Measurements from ENCODE around the gene LYRM7.

The LYRM7 gene

DNA sequence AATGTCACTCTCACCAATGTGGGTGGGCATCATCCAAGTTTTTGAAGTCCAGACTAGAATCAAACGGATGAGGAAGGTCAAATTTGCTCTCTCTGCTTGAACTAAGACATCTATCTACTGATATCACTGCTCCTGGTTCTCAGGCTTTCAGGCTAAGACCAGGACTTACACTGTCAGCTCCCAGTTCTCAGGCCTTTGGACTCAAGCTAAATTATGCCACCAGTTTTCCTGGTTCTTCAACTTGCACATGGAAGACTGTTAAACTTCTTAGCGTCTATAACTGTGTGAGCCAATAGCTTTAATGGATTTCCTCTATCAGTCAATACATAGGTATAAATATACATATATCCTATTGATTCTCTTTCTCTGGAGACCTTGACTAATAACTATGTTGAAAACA lies 35.3 kb downstream of the LYRM7 start:
- H3K4me1 ChIP-seq (ENCODE audit: control insufficient read depth, insufficient read depth, low read length): peaks cover 23% of the 10 kb centered on the region
- H3K27me3 ChIP-seq (ENCODE audit: control insufficient read depth, insufficient read depth, low read length): no peaks in the 10 kb centered on the region
- no peak overlapping the region for H3K27ac ChIP-seq (ENCODE audit: low read depth, low read length)
- H3K9ac ChIP-seq (ENCODE audit: low read depth, low read length): no peak overlapping the region
- H3K4me3 ChIP-seq (ENCODE audit: low read depth, low read length): no peak overlapping the region
- no peaks in the 10 kb centered on the region for H3K36me3 ChIP-seq (ENCODE audit: control insufficient read depth, insufficient read depth, low read length)
- H3K9me3 ChIP-seq (ENCODE audit: control insufficient read depth, insufficient read depth, low read length): no peaks in the 10 kb centered on the region

DNA sequence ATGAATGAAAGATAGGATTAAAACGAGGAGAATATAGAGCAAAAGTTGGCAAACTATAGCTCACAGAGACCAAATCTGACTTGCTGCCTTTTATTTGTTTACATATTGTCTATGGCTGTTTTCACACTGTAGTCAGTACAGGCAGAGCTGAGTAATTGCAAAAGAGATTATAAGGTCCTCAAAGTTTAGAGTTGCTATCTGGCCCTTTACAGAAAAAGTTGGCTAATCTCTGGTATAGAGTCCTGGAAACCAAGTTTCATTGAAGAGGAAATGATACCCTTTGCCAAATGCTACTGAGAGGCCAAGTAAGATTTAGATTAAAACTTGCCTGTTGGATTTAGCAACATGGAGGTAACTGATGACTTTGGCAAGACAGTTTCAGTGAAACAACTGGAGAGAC lies 36.0 kb downstream of the LYRM7 start:
- H3K27ac ChIP-seq (ENCODE audit: low read depth, low read length): no peak overlapping the region
- no peaks in the 10 kb centered on the region for H3K9me3 ChIP-seq (ENCODE audit: control insufficient read depth, insufficient read depth, low read length)
- H3K27me3 ChIP-seq (ENCODE audit: control insufficient read depth, insufficient read depth, low read length): no peaks in the 10 kb centered on the region

DNA sequence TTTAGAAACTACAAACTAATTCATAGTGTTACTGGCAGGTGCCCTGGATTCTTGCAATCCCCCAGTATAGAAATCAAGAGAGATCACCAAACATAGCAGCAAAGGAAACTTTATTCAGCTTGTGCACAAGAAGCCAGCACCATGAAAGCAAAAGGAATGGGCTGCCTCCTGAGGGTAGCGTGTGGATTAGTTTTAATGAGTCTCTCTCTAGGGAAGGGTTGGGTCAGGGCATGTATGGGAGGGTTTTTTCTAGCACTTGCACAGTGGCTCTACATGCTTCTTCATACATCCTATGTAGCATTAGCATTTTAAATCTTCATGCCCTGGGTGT lies 38.4 kb downstream of the LYRM7 start:
- Histone ChIP-seq H3K9me3 (ENCODE audit: control insufficient read depth, insufficient read depth, low read length) (no peaks in the 10 kb centered on the region), H3K27me3 (ENCODE audit: control insufficient read depth, insufficient read depth, low read length) (no peaks in the 10 kb centered on the region), H3K9ac (ENCODE audit: low read depth, low read length) (no peak overlapping the region), H3K4me1 (ENCODE audit: control insufficient read depth, insufficient read depth, low read length) (peaks cover 23% of the 10 kb centered on the region), H3K4me3 (ENCODE audit: low read depth, low read length) (no peak overlapping the region), H3K36me3 (ENCODE audit: control insufficient read depth, insufficient read depth, low read length) (no peaks in the 10 kb centered on the region), H3K27ac (ENCODE audit: low read depth, low read length) (no peak overlapping the region)

More for the DNA sequence above, 36.0 kb downstream of the LYRM7 start:
- H3K4me3 ChIP-seq (ENCODE audit: low read depth, low read length): no peak overlapping the region
- no peaks in the 10 kb centered on the region for H3K36me3 ChIP-seq (ENCODE audit: control insufficient read depth, insufficient read depth, low read length)
- peaks cover 23% of the 10 kb centered on the region for H3K4me1 ChIP-seq (ENCODE audit: control insufficient read depth, insufficient read depth, low read length)
- no peak overlapping the region for H3K9ac ChIP-seq (ENCODE audit: low read depth, low read length)

DNA sequence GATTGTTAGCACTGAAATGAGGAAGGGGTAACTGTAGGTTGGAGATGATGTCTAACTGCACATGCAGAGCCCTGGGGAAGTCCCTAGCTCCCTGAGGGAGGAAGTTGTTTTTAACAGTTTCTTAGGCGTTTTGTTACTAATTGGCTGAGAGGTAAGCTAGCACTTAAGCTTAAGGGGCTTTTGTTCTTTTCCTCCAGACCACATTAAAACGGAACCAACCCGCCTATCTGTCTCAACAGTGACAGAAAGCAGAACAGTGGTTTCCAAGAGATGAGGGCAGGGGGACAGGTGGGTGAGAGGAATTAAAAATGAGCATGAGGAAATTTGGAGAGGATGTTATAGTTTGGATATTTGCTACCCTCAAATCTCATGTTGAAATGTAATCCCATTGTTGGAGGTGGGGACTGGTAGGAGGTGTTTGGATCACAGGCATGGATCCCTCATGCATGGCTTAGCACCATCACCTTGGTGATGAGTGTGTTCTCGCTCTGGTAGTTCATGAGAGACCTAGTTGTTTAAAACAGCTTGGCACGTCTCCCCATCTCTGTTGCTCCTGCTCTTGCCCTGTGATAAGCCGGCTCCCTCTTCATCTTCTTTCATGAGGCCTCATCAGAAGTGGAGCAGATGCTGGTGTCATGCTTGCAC lies 38.9 kb downstream of the LYRM7 start:
- Histone ChIP-seq H3K4me1 (ENCODE audit: control insufficient read depth, insufficient read depth, low read length) (peaks cover 23% of the 10 kb centered on the region), H3K27ac (ENCODE audit: low read depth, low read length) (no peak overlapping the region), H3K36me3 (ENCODE audit: control insufficient read depth, insufficient read depth, low read length) (no peaks in the 10 kb centered on the region), H3K4me3 (ENCODE audit: low read depth, low read length) (no peak overlapping the region), H3K9ac (ENCODE audit: low read depth, low read length) (no peak overlapping the region), H3K9me3 (ENCODE audit: control insufficient read depth, insufficient read depth, low read length) (no peaks in the 10 kb centered on the region), H3K27me3 (ENCODE audit: control insufficient read depth, insufficient read depth, low read length) (no peaks in the 10 kb centered on the region)

DNA sequence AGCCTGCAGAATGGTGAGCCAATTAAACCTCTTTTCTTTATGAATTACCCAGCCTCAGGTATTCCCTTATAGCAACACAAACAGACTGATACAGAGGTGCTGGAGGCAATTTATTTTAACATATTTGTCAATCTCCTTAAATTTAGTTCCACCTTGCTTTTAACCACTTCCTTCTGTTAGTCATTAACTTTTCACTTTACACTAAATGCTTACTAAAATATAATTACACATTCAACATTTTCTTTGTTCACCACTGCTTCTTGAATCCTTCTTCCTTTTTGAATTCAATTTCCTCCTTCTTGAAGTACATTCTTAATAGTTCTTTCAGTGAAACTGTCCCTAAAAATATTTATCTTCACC lies 39.4 kb downstream of the LYRM7 start:
- H3K4me3 ChIP-seq (ENCODE audit: low read depth, low read length): no peak overlapping the region
- peaks cover 23% of the 10 kb centered on the region for H3K4me1 ChIP-seq (ENCODE audit: control insufficient read depth, insufficient read depth, low read length)
- no peaks in the 10 kb centered on the region for H3K27me3 ChIP-seq (ENCODE audit: control insufficient read depth, insufficient read depth, low read length)
- H3K9ac ChIP-seq (ENCODE audit: low read depth, low read length): no peak overlapping the region
- no peak overlapping the region for H3K27ac ChIP-seq (ENCODE audit: low read depth, low read length)
- H3K36me3 ChIP-seq (ENCODE audit: control insufficient read depth, insufficient read depth, low read length): no peaks in the 10 kb centered on the region
- no peaks in the 10 kb centered on the region for H3K9me3 ChIP-seq (ENCODE audit: control insufficient read depth, insufficient read depth, low read length)

DNA sequence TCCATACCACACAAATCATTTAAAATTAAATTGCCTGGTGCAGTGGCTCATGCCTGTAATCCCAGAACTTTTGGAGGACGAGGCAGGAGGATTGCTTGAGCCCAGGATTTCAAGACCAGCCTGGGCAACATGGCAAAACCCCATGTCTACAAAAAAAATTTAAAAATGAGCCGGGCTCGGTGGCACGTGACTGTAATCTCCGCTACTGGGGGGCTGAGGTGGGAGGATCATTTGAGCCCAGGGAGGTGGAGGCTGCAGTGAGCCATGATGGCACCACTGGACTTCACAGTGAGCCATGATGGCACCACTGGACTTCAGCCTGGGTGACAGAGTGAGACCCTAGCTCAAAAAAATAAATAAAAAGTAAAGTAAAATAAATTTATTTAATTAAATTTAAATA lies 40.9 kb downstream of the LYRM7 start:
- H3K9ac ChIP-seq (ENCODE audit: low read depth, low read length): no peak overlapping the region
- no peak overlapping the region for H3K27ac ChIP-seq (ENCODE audit: low read depth, low read length)
- no peaks in the 10 kb centered on the region for H3K9me3 ChIP-seq (ENCODE audit: control insufficient read depth, insufficient read depth, low read length)
- no peak overlapping the region for H3K4me3 ChIP-seq (ENCODE audit: low read depth, low read length)
- H3K36me3 ChIP-seq (ENCODE audit: control insufficient read depth, insufficient read depth, low read length): no peaks in the 10 kb centered on the region
- no peaks in the 10 kb centered on the region for H3K27me3 ChIP-seq (ENCODE audit: control insufficient read depth, insufficient read depth, low read length)
- peaks cover 21% of the 10 kb centered on the region for H3K4me1 ChIP-seq (ENCODE audit: control insufficient read depth, insufficient read depth, low read length)

DNA sequence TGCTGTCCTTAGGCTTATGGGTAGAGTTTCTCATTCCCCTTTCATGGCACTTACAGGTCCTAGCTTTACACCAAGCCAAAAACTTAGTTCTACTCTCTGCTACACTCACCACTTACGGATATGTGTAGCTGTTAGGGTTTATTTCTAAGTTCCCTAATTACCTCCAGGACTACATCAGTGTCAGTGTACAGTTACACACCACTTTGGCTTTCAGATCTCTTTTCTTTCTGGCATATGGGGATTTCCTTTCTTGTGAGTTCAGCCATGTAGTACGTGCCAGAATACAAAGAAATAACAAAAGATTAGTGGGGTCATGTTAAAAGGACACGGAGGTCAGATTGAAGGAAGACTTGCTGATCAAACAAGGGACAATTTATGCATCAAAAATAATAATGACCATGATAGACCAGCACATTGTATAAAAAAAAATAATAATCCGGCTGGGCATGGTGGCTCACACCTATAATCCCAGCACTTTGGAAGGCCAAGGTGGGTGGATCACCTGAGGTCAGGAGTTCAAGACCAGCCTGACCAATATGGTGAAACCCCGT lies 41.8 kb downstream of the LYRM7 start:
- Histone ChIP-seq H3K27ac (ENCODE audit: low read depth, low read length) (no peak overlapping the region), H3K27me3 (ENCODE audit: control insufficient read depth, insufficient read depth, low read length) (no peaks in the 10 kb centered on the region), H3K9ac (ENCODE audit: low read depth, low read length) (no peak overlapping the region), H3K36me3 (ENCODE audit: control insufficient read depth, insufficient read depth, low read length) (no peaks in the 10 kb centered on the region), H3K9me3 (ENCODE audit: control insufficient read depth, insufficient read depth, low read length) (no peaks in the 10 kb centered on the region), H3K4me1 (ENCODE audit: control insufficient read depth, insufficient read depth, low read length) (peaks cover 13% of the 10 kb centered on the region), H3K4me3 (ENCODE audit: low read depth, low read length) (no peak overlapping the region)

DNA sequence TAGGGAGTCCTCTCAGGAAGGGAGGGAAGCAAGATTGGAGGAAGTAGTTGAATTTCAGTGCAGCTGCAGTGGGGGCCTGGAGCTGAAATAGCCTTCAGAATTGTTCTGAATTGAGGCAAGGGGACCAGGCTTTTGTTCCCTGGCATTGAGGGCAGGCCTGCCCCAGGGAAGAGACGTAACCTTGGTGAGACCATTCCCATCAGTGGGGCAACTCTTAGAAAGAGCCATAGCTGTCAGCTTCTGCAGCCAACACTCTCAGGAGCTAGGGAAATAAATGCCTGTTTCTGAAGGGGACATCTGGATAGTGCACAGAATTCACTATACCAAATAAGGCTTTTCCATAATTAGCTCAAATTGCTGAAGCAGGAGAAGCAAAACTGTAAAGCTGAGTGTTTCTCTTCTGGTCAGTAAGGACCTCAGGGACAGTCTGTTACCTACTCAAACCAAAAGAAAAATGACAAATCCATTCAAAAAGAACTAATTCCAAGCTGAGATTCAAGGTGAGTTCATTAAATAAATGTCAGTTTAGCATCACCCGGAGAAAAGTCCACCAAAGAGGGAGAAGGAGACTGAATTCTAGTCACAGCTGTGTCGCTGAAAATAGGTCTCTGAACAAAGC lies 44.0 kb downstream of the LYRM7 start:
- Histone ChIP-seq H3K9me3 (ENCODE audit: control insufficient read depth, insufficient read depth, low read length) (no peaks in the 10 kb centered on the region), H3K36me3 (ENCODE audit: control insufficient read depth, insufficient read depth, low read length) (no peaks in the 10 kb centered on the region), H3K9ac (ENCODE audit: low read depth, low read length) (no peak overlapping the region), H3K27ac (ENCODE audit: low read depth, low read length) (no peak overlapping the region), H3K4me1 (ENCODE audit: control insufficient read depth, insufficient read depth, low read length) (0 out of 2 replicates have a peak, but pooled peaks cover 1% of the 10 kb centered on the region), H3K4me3 (ENCODE audit: low read depth, low read length) (no peak overlapping the region), H3K27me3 (ENCODE audit: control insufficient read depth, insufficient read depth, low read length) (no peaks in the 10 kb centered on the region)

DNA sequence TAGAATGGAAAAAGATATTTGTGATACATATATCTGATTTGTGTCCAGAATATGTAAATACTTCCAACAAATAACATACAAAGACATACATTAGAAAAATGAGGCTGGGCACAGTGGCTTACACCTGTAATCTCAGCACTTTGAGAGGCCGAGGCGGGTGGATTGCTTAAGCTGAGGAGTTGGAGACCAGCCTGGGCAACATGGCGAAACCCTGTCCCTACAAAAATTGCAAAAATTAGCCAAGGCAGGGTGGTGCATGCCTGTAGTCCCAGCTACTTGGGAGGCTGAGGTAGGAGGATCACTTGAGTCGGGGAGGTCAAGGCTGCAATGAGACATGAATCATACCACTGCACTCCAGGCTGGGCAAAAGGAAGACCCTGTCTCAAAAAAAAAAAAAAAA lies 47.0 kb downstream of the LYRM7 start:
- no peak overlapping the region for H3K9ac ChIP-seq (ENCODE audit: low read depth, low read length)
- no peak overlapping the region for H3K4me3 ChIP-seq (ENCODE audit: low read depth, low read length)
- no peak overlapping the region for H3K27ac ChIP-seq (ENCODE audit: low read depth, low read length)
- H3K4me1 ChIP-seq (ENCODE audit: control insufficient read depth, insufficient read depth, low read length): no peaks in the 10 kb centered on the region
- no peaks in the 10 kb centered on the region for H3K27me3 ChIP-seq (ENCODE audit: control insufficient read depth, insufficient read depth, low read length)
- H3K9me3 ChIP-seq (ENCODE audit: control insufficient read depth, insufficient read depth, low read length): no peaks in the 10 kb centered on the region
- no peaks in the 10 kb centered on the region for H3K36me3 ChIP-seq (ENCODE audit: control insufficient read depth, insufficient read depth, low read length)

DNA sequence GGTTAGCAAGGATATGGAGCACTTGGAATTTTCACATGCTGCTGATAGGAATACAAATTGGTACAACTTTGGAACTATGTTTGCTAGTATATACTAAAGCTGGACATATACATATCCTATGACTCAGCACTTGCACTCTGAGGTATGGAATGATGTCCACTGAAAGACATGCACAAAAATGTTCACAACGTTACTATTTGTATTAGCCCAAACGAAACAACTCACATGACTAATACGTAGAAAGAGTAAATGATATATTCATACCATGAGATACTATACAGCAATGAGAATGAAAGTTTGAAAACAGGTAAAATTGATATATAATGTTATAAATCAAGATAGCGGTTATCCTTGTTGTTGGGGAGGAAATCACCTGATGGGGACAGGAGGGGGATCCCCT lies 47.6 kb downstream of the LYRM7 start:
- Histone ChIP-seq H3K9ac (ENCODE audit: low read depth, low read length) (no peak overlapping the region), H3K27ac (ENCODE audit: low read depth, low read length) (no peak overlapping the region), H3K27me3 (ENCODE audit: control insufficient read depth, insufficient read depth, low read length) (no peaks in the 10 kb centered on the region), H3K4me3 (ENCODE audit: low read depth, low read length) (no peak overlapping the region), H3K36me3 (ENCODE audit: control insufficient read depth, insufficient read depth, low read length) (no peaks in the 10 kb centered on the region), H3K4me1 (ENCODE audit: control insufficient read depth, insufficient read depth, low read length) (no peaks in the 10 kb centered on the region), H3K9me3 (ENCODE audit: control insufficient read depth, insufficient read depth, low read length) (no peaks in the 10 kb centered on the region)

DNA sequence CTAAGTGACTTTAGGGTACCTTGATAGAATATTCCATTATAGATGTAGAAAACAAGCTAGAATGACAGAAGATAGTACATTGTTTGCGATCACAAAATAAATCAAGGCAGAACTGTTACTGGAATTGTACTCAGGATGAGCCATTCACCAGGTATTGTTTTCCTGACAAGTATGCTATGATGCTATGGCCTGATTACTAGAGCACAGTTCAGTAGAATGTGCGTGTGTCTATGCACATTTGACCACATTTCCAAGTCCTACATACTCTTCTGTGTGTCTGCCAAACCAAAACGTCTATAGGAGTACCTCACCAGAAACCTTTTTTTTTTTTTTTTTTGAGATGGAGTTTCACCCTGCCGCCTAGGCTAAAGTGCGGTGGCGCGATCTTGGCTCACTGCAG lies 49.8 kb downstream of the LYRM7 start:
- Histone ChIP-seq H3K4me1 (ENCODE audit: control insufficient read depth, insufficient read depth, low read length) (no peaks in the 10 kb centered on the region), H3K27ac (ENCODE audit: low read depth, low read length) (no peak overlapping the region), H3K27me3 (ENCODE audit: control insufficient read depth, insufficient read depth, low read length) (no peaks in the 10 kb centered on the region), H3K36me3 (ENCODE audit: control insufficient read depth, insufficient read depth, low read length) (no peaks in the 10 kb centered on the region), H3K9ac (ENCODE audit: low read depth, low read length) (no peak overlapping the region), H3K9me3 (ENCODE audit: control insufficient read depth, insufficient read depth, low read length) (no peaks in the 10 kb centered on the region), H3K4me3 (ENCODE audit: low read depth, low read length) (no peak overlapping the region)

Data from HUES48 (cell line).